Body of pancreas (tissue), 4 donors: ENCODE results near the gene MYOZ3.

ENCODE experiments used
- CTCF ChIP-seq, 7 experiments: fragments of 450-650 bp in 4 of 7; fragments of 200-600 bp in 3 of 7; sonication (generic) in 3 of 7; IDR thresholded peaks; one replicate each; pipeline ENCODE4 v1.5.1; 2016 to 2019; ENCODE audit warnings: antibody characterized with exemption in 7 of 7
- POLR2A ChIP-seq, 3 donors: fragments of 450-650 bp; IDR thresholded peaks; one replicate each; pipeline ENCODE4 v1.6.1; 2016; ENCODE audit warnings: antibody characterized with exemption in 3 of 3, mild to moderate bottlenecking in 2 of 3

- TF ChIP-seq CTCF (IDR thresholded peaks at IDR 0.05) (no peak), POLR2A (IDR thresholded peaks at IDR 0.05) (no peak)
Measured at GRCh38 chr5:150641006-150641570, 20.0 kb upstream of the MYOZ3 start.
